Effector memory CD8-positive, alpha-beta T cell (primary cell): Measurements from ENCODE around the gene ACACB.
"Not testable (repeated sequence)": the region's sequence is repeated elsewhere in the genome, so short reads cannot be mapped to it uniquely, and the experiment has no call there.

Source experiments
- ATAC-seq: fragments of 150-1000 bp; cut with Tn5 transposase; replicated peaks from 2 replicates; pipeline ENCODE4 v1.10.0; 2021; ENCODE audit warnings: mild to moderate bottlenecking, moderate library complexity
- DNase-seq, 3 experiments: peaks; one replicate each; pipeline ENCODE4 v3.0.0; 2021
- H3K27ac Mint-ChIP-seq, 2 donors: one replicate each; pipeline ENCODE4 v1.8.0; 2022; ENCODE audit warnings: mild to moderate bottlenecking in 2 of 2, mixed read lengths in 2 of 2, moderate library complexity in 2 of 2
- H3K27me3 Mint-ChIP-seq, 2 donors: one replicate each; pipeline ENCODE4 v1.8.0; 2022; ENCODE audit warnings: mixed read lengths in 2 of 2
- H3K36me3 Mint-ChIP-seq: one replicate; pipeline ENCODE4 v1.8.0; 2022; ENCODE audit warnings: mild to moderate bottlenecking, moderate library complexity, mixed read lengths; ENCODE audit not compliant: insufficient read depth
- H3K4me1 Mint-ChIP-seq, 2 donors: one replicate each; pipeline ENCODE4 v1.8.0; 2022; ENCODE audit warnings: low read depth in 2 of 2, mixed read lengths in 2 of 2
- H3K4me3 Mint-ChIP-seq, 2 donors: one replicate each; pipeline ENCODE4 v1.8.0; 2022; ENCODE audit warnings: mild to moderate bottlenecking in 2 of 2, mixed read lengths in 2 of 2, moderate library complexity in 2 of 2
- H3K9me3 Mint-ChIP-seq, 2 donors: one replicate each; pipeline ENCODE4 v1.8.0; 2022; ENCODE audit warnings: mixed read lengths in 2 of 2

The ACACB gene

GRCh38 chr12:109157986-109158385 is 41.6 kb downstream of the ACACB start:
- Mint-ChIP-seq H3K27me3 (no peaks in the 10 kb centered on the region), H3K36me3 (peaks cover 11% of the 10 kb centered on the region), H3K4me3 (no peak overlapping the region), H3K9me3 (no peaks in the 10 kb centered on the region), H3K27ac (no peak overlapping the region), H3K4me1 (peaks cover 14% of the 10 kb centered on the region in 2 donors)
- ATAC-seq (no peak), DNase-seq (no peak)

- DNase-seq (no peak), ATAC-seq (no peak)
- H3K27me3 Mint-ChIP-seq = no peaks in the 10 kb centered on the region
- peaks cover 2% of the 10 kb centered on the region in 2 donors for H3K4me1 Mint-ChIP-seq
- H3K4me3 Mint-ChIP-seq = no peak overlapping the region
- H3K27ac Mint-ChIP-seq = no peak overlapping the region
- H3K9me3 Mint-ChIP-seq = no peaks in the 10 kb centered on the region
- H3K36me3 Mint-ChIP-seq = no peaks in the 10 kb centered on the region
These were observed 44.0 kb downstream of the ACACB start for GRCh38 chr12:109160433-109160832.

- DNase-seq = no peak
- H3K36me3 Mint-ChIP-seq = no peaks in the 10 kb centered on the region
- no peak overlapping the region for H3K27ac Mint-ChIP-seq
- no peaks in the 10 kb centered on the region for H3K9me3 Mint-ChIP-seq
- H3K4me3 Mint-ChIP-seq = no peak overlapping the region
- H3K4me1 Mint-ChIP-seq = no peaks in the 10 kb centered on the region
- ATAC-seq = no peak
- no peaks in the 10 kb centered on the region for H3K27me3 Mint-ChIP-seq
These were observed 44.5 kb downstream of the ACACB start for GRCh38 chr12:109160873-109161272.

- no peaks in the 10 kb centered on the region for H3K27me3 Mint-ChIP-seq
- H3K27ac Mint-ChIP-seq = no peak overlapping the region
- no peaks in the 10 kb centered on the region for H3K36me3 Mint-ChIP-seq
- ATAC-seq (no peak), DNase-seq (no peak)
- no peaks in the 10 kb centered on the region for H3K4me1 Mint-ChIP-seq
- H3K4me3 Mint-ChIP-seq = no peak overlapping the region
- H3K9me3 Mint-ChIP-seq = no peaks in the 10 kb centered on the region
These were observed 46.2 kb downstream of the ACACB start for GRCh38 chr12:109162551-109162950.

- no peak overlapping the region for H3K4me3 Mint-ChIP-seq
- no peak for DNase-seq
- H3K27me3 Mint-ChIP-seq = no peaks in the 10 kb centered on the region
- no peaks in the 10 kb centered on the region for H3K4me1 Mint-ChIP-seq
- no peak overlapping the region for H3K27ac Mint-ChIP-seq
- H3K9me3 Mint-ChIP-seq = no peaks in the 10 kb centered on the region
- ATAC-seq = no peak
- H3K36me3 Mint-ChIP-seq = peaks cover 4% of the 10 kb centered on the region
These were observed 46.8 kb downstream of the ACACB start for GRCh38 chr12:109163167-109163566.

GRCh38 chr12:109165599-109165998 is 49.2 kb downstream of the ACACB start:
- H3K27ac Mint-ChIP-seq = peak overlapping the region in 1 of 2 donors; percentile 41
- H3K4me3 Mint-ChIP-seq = no peak overlapping the region
- DNase-seq (no peak), ATAC-seq (no peak)
- H3K27me3 Mint-ChIP-seq = no peaks in the 10 kb centered on the region
- H3K9me3 Mint-ChIP-seq = no peaks in the 10 kb centered on the region
- H3K4me1 Mint-ChIP-seq = no peaks in the 10 kb centered on the region
- H3K36me3 Mint-ChIP-seq = peaks cover 13% of the 10 kb centered on the region

GRCh38 chr12:109166371-109166770 is 50.0 kb downstream of the ACACB start:
- H3K4me1 Mint-ChIP-seq = no peaks in the 10 kb centered on the region
- no peak overlapping the region for H3K4me3 Mint-ChIP-seq
- peaks cover 16% of the 10 kb centered on the region for H3K36me3 Mint-ChIP-seq
- no peaks in the 10 kb centered on the region for H3K27me3 Mint-ChIP-seq
- no peak for DNase-seq
- no peaks in the 10 kb centered on the region for H3K9me3 Mint-ChIP-seq
- H3K27ac Mint-ChIP-seq = no peak overlapping the region
- no peak for ATAC-seq

DNA sequence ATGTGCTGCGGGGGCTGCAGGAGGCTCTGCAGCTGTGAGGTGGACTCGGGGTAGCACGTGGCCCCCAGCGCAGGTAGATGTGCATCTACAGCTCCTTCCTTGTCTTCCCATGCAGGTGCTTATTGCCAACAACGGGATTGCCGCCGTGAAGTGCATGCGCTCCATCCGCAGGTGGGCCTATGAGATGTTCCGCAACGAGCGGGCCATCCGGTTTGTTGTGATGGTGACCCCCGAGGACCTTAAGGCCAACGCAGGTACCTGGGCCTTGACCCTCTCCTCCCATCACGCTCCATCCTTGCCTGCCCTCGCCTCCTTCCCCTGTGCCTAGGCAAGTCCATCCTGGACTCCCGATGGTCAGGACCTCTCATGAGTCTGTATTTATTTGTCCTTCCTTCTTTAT is 51.4 kb downstream of the ACACB start:
- Mint-ChIP-seq H3K27me3 (no peaks in the 10 kb centered on the region), H3K36me3 (peaks cover 21% of the 10 kb centered on the region), H3K27ac (no peak overlapping the region), H3K4me3 (no peak overlapping the region), H3K9me3 (no peaks in the 10 kb centered on the region), H3K4me1 (no peaks in the 10 kb centered on the region)
- ATAC-seq = no peak
- no peak for DNase-seq

- no peak overlapping the region for H3K4me3 Mint-ChIP-seq
- no peak for ATAC-seq
- no peak for DNase-seq
- no peak overlapping the region for H3K27ac Mint-ChIP-seq
- H3K4me1 Mint-ChIP-seq = no peaks in the 10 kb centered on the region
- H3K27me3 Mint-ChIP-seq = no peaks in the 10 kb centered on the region
- peaks cover 21% of the 10 kb centered on the region for H3K36me3 Mint-ChIP-seq
- no peaks in the 10 kb centered on the region for H3K9me3 Mint-ChIP-seq
These were observed 52.9 kb downstream of the ACACB start for GRCh38 chr12:109169262-109169661.

DNA sequence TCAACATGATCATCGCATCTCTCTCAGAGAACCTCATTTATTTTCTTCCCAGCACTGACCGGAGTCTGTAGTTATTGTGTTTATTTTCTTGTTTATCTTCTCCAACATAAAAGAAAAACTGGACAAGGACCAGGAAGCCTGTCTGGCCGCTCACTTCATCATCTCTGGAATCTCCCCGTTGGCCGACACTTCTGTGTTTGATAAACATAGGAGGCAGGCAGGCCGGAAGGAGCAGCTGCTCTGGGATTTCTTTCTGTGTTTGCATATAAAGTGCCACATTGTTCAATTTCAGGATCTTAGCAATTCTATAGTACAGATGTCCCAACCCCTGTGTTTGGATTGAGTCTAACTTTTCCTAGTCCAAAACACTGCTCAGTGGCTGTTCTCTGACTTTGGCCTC is 53.3 kb downstream of the ACACB start:
- peaks cover 21% of the 10 kb centered on the region for H3K36me3 Mint-ChIP-seq
- DNase-seq (no peak), ATAC-seq (no peak)
- H3K4me3 Mint-ChIP-seq = no peak overlapping the region
- no peaks in the 10 kb centered on the region for H3K9me3 Mint-ChIP-seq
- H3K27me3 Mint-ChIP-seq = no peaks in the 10 kb centered on the region
- no peaks in the 10 kb centered on the region for H3K4me1 Mint-ChIP-seq
- no peak overlapping the region for H3K27ac Mint-ChIP-seq

DNA sequence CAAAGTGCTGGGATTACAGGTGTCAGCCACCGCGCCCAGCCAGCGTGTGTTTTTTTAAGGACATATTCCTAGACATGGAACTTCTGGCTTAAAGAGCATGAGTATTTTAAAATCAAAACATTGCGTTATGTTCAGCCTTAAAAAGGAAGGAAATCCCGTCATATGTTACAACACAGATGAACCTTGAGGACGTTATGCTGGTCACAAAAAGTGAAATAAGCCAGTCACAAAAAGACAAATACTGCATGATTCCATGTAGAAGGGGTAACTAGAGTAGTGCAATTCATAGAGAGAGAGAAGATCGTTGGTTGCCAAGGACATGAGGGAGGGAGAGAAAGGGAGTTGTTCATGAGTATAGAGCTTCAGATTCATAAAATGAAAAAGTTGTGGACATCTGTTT is 53.9 kb downstream of the ACACB start:
- no peak for DNase-seq
- Mint-ChIP-seq H3K36me3 (peaks cover 21% of the 10 kb centered on the region), H3K27ac (no peak overlapping the region), H3K27me3 (no peaks in the 10 kb centered on the region), H3K9me3 (no peaks in the 10 kb centered on the region), H3K4me3 (no peak overlapping the region), H3K4me1 (no peaks in the 10 kb centered on the region)
- ATAC-seq = no peak

- not testable (repeated sequence) for H3K27me3 Mint-ChIP-seq, ATAC-seq, H3K4me3 Mint-ChIP-seq, H3K9me3 Mint-ChIP-seq, H3K4me1 Mint-ChIP-seq, H3K27ac Mint-ChIP-seq, DNase-seq
- H3K36me3 Mint-ChIP-seq = peaks cover 22% of the 10 kb centered on the region
These were observed 56.4 kb downstream of the ACACB start for GRCh38 chr12:109172787-109173186.

- H3K4me1 Mint-ChIP-seq = no peaks in the 10 kb centered on the region
- no peak overlapping the region for H3K27ac Mint-ChIP-seq
- H3K4me3 Mint-ChIP-seq = no peak overlapping the region
- no peaks in the 10 kb centered on the region for H3K27me3 Mint-ChIP-seq
- no peak for DNase-seq
- no peaks in the 10 kb centered on the region for H3K9me3 Mint-ChIP-seq
- peaks cover 19% of the 10 kb centered on the region for H3K36me3 Mint-ChIP-seq
- no peak for ATAC-seq
These were observed 57.3 kb downstream of the ACACB start for GRCh38 chr12:109173443-109174240.

GRCh38 chr12:109174468-109174867 is 58.1 kb downstream of the ACACB start:
- Mint-ChIP-seq H3K27me3 (no peaks in the 10 kb centered on the region), H3K36me3 (peaks cover 22% of the 10 kb centered on the region), H3K9me3 (no peaks in the 10 kb centered on the region), H3K27ac (no peak overlapping the region), H3K4me1 (no peaks in the 10 kb centered on the region), H3K4me3 (no peak overlapping the region)
- DNase-seq (no peak), ATAC-seq (no peak)
